ENCODE data around the gene RANBP10. TPM values are rescaled to one million over a fixed set of nuclear protein-coding genes. Genes with fewer than 3 reads are reported as not detected.
"Not testable (repeated sequence)": the region's sequence is repeated elsewhere in the genome, so short reads cannot be mapped to it uniquely, and the experiment has no call there.

Gene RANBP10
- total RNA-seq, 2 experiments from 2014 or later = 15.6 to 18.0 TPM

DNA sequence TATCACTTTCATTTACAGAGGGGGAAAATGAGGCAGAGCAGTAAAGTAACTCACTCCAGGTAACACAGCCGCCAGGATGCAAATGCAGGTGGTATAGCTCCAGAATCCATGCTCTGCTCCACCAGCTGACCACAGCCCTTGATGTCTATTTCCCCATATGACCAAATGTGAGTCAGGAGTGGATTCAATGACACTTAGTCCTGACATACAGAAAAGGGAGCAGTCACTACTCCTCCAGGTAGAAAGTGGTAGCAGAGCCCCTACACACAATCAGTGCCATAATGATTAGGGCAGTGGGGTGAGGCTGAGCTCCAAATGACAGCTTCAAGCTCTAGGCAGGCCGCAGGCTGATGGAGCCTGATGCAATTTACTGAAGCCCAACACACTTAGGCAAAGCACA is 44.0 kb downstream of the RANBP10 start:
- ChIA-PET POLR2A (interaction anchor here (0.9 kb wide), 1 partner anchor 44 kb away, joined by 4 read pairs; the partner anchor contains the start of genes RANBP10 and TSNAXIP1), CTCF (interaction anchor here (1.4 to 3.0 kb wide), 2 partner anchors 44 to 54 kb away, joined by 3 to 12 read pairs; partner anchors contain the start of gene GFOD2)
- Mint-ChIP-seq H3K4me1 (peaks cover 12% of the 10 kb centered on the region), H3K27ac (no peak overlapping the region), H3K27me3 (no peaks in the 10 kb centered on the region), H3K4me3 (no peak overlapping the region), H3K36me3 (ENCODE audit: low read depth) (peaks cover 4% of the 10 kb centered on the region), H3K9me3 (ENCODE audit: low read depth) (no peaks in the 10 kb centered on the region)
- DNase-seq = no peak
- ATAC-seq = peak; percentile 33
- intact Hi-C loops (cut with DNase I, micrococcal nuclease) = no loop called here

DNA sequence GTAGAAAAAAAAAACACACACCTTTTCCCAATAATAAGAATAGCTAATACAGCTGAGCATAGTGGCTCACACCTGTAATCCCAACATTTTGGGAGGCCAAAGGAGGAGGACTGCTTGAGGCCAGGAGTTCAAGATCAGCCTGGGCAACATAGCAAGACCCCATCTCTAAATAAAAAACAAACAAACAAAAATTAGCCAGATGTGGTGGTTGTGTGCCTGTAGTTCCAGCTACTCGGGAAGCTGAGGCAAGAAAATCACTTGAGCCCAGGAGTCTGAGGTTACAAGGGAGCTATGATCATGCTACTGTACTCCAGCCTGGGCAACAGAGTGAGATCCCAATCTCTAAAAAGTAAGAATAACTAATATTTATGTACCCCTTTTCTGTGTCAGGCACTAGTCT is 44.4 kb downstream of the RANBP10 start:
- no peaks in the 10 kb centered on the region for H3K9me3 Mint-ChIP-seq (ENCODE audit: low read depth)
- ATAC-seq = no peak
- H3K36me3 Mint-ChIP-seq (ENCODE audit: low read depth) = peaks cover 4% of the 10 kb centered on the region
- no peak for DNase-seq
- H3K4me1 Mint-ChIP-seq = peaks cover 12% of the 10 kb centered on the region
- ChIA-PET POLR2A (interaction anchor here (0.9 kb wide), 1 partner anchor 45 kb away, joined by 4 read pairs; the partner anchor contains the start of genes RANBP10 and TSNAXIP1), CTCF (interaction anchor here (1.4 to 3.0 kb wide), 2 partner anchors 43 to 54 kb away, joined by 3 to 12 read pairs; partner anchors contain the start of gene GFOD2)
- no peak overlapping the region for H3K27ac Mint-ChIP-seq
- intact Hi-C loops (cut with DNase I, micrococcal nuclease) = no loop called here
- H3K4me3 Mint-ChIP-seq = no peak overlapping the region
- no peaks in the 10 kb centered on the region for H3K27me3 Mint-ChIP-seq

DNA sequence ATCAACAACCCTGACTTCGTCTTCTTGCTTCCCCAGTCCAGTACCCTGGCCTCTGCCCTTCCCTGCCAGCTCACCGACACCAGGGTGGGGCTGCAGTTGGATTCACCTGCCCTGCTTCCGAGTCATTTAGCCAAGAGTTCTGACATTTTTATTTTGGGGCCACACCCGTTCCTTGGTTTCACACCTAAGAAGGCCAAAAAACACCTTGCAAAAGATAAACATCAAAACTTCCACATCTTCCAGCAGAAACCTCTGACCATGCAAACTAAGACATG is 45.5 kb downstream of the RANBP10 start:
- Mint-ChIP-seq H3K4me3 (no peak overlapping the region), H3K4me1 (peaks cover 12% of the 10 kb centered on the region), H3K27me3 (no peaks in the 10 kb centered on the region), H3K36me3 (ENCODE audit: low read depth) (peaks cover 4% of the 10 kb centered on the region), H3K27ac (no peak overlapping the region), H3K9me3 (ENCODE audit: low read depth) (no peaks in the 10 kb centered on the region)
- intact Hi-C loops (cut with DNase I, micrococcal nuclease) = no loop called here
- ATAC-seq (no peak), DNase-seq (no peak)
- POLR2A ChIA-PET = no interaction called here
- CTCF ChIA-PET = interaction anchor here (0.7 to 3.0 kb wide), 3 partner anchors 40 to 395 kb away, joined by 3 to 12 read pairs (median 3); no protein-coding TSS in a partner anchor

DNA sequence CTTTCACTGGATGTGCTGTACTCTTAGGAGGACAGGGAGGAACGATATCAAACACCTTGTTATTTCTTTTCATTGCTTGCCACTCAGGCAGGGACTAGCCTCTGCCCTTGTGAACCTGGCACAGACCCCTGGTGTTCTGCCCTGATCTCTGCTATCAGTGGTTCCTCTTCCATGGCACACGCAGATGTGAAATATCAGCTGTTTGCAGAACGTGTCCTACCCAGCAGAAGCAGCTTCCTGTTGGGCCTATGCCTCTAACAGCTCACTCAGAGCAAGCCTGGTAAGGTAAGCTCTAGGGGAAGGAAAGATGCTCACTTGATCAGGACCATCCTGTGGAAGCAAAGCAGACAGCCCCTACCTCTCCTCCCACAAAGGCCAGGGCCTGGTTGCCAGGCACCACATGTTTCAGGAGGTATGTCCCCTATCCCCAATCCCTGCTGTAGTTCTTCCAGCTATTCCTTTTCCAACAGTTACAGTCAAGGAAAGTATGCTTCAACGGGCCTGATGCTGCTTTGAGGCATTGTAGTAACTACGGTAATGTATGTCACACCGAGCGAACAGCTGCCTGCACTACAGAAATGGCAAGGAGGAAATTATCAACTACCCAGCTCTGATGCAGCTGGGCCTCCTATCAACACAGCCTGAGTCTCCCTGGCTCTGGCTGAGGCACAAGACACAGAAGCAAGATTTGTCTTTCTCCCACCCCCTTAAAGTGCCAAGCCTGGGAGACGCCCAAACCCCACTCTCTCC is 46.0 kb downstream of the RANBP10 start:
- peaks cover 4% of the 10 kb centered on the region for H3K36me3 Mint-ChIP-seq (ENCODE audit: low read depth)
- no peaks in the 10 kb centered on the region for H3K9me3 Mint-ChIP-seq (ENCODE audit: low read depth)
- CTCF ChIA-PET = interaction anchor here (0.7 to 3.0 kb wide), 4 partner anchors 41 to 865 kb away, joined by 3 to 12 read pairs (median 3); no protein-coding TSS in a partner anchor
- H3K27ac Mint-ChIP-seq = peak overlapping the region; percentile 51
- H3K4me1 Mint-ChIP-seq = peaks cover 12% of the 10 kb centered on the region
- ATAC-seq (peak; percentile 12), DNase-seq (no peak)
- no peak overlapping the region for H3K4me3 Mint-ChIP-seq
- POLR2A ChIA-PET = interaction anchor here (0.5 to 0.7 kb wide), 2 partner anchors 132 to 621 kb away, joined by 3 to 4 read pairs; no protein-coding TSS in a partner anchor
- intact Hi-C loops (cut with DNase I, micrococcal nuclease) = no loop called here
- no peaks in the 10 kb centered on the region for H3K27me3 Mint-ChIP-seq

DNA sequence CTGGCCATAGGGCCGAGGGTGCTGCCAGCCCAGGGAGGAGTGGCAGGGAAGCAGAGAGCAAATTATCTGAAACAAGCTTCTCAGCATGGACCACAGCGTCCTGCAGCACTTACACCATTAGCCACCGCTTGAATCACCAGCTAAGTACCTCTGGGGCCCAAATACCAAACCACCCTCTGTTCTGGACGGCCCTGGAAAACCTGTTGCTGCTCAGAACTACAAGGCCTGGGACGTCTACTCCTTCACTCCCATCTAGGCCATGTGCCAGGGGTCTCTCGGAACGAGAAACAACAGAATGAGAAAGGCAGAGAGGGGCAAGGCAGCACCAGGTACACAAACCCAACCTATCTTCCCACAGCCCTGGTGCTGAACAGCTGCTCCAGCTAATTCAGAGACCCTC is 47.4 kb downstream of the RANBP10 start:
- ChIA-PET CTCF (interaction anchor here (0.6 kb wide), 1 partner anchor 62 kb away, joined by 3 read pairs; no protein-coding TSS in a partner anchor), POLR2A (no interaction called here)
- Mint-ChIP-seq H3K9me3 (ENCODE audit: low read depth) (no peaks in the 10 kb centered on the region), H3K27me3 (no peaks in the 10 kb centered on the region), H3K27ac (no peak overlapping the region), H3K36me3 (ENCODE audit: low read depth) (peaks cover 4% of the 10 kb centered on the region), H3K4me1 (peaks cover 12% of the 10 kb centered on the region), H3K4me3 (no peak overlapping the region)
- DNase-seq (no peak), ATAC-seq (no peak)
- intact Hi-C loops (cut with DNase I, micrococcal nuclease) = no loop called here

DNA sequence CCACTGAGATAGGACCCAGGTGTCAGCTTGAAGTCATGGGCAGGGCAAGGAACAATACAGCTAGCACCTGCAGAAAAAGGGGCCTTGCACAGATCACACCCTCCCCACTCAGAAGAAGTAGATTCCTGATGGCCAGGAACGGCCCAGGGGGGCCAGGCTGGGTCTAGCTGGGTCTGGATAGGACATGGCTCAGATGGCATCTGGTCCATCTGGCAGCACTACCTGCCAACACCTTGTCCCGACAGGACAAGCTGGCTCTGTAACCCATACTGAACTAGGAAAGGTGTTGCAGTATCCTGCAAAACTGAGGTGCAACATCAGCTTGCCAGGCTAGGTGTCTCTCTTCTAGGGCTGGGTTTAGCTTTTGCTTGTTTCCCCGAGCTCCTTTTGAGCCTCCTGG is 48.4 kb downstream of the RANBP10 start:
- peaks cover 4% of the 10 kb centered on the region for H3K36me3 Mint-ChIP-seq (ENCODE audit: low read depth)
- peaks cover 12% of the 10 kb centered on the region for H3K4me1 Mint-ChIP-seq
- ATAC-seq = no peak
- intact Hi-C loops (cut with DNase I, micrococcal nuclease) = no loop called here
- no peaks in the 10 kb centered on the region for H3K27me3 Mint-ChIP-seq
- H3K27ac Mint-ChIP-seq = no peak overlapping the region
- ChIA-PET CTCF (interaction anchor here (0.7 kb wide), 1 partner anchor 300 kb away, joined by 4 read pairs; no protein-coding TSS in a partner anchor), POLR2A (interaction anchor here (0.5 kb wide), 1 partner anchor 13 kb away, joined by 9 read pairs; no protein-coding TSS in a partner anchor)
- no peak for DNase-seq
- H3K9me3 Mint-ChIP-seq (ENCODE audit: low read depth) = no peaks in the 10 kb centered on the region
- no peak overlapping the region for H3K4me3 Mint-ChIP-seq

DNA sequence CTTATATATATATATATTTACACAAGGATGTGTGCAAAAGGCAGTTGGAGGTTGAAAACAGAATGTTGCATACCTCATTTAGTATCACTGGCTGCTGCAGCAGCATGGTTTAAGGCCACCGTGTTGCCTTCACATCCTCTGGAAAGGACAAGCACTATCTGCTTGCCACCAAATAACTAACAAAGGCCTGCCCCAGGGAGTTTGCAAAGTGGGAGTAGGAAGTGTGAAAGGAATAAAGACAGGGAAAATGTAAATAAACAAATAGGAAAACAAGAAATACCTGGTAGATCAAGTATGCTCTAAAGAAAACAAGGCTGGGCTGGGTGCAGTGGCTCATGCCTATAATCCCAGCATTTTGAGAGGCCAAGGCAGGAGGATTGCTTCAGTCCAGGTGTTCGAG is 53.7 kb downstream of the RANBP10 start:
- Mint-ChIP-seq H3K4me1 (no peaks in the 10 kb centered on the region), H3K27me3 (no peaks in the 10 kb centered on the region), H3K9me3 (ENCODE audit: low read depth) (no peaks in the 10 kb centered on the region), H3K4me3 (no peak overlapping the region), H3K27ac (no peak overlapping the region), H3K36me3 (ENCODE audit: low read depth) (no peaks in the 10 kb centered on the region)
- DNase-seq = no peak
- no peak for ATAC-seq
- intact Hi-C loops (cut with DNase I, micrococcal nuclease) = no loop called here
- ChIA-PET POLR2A (no interaction called here), CTCF (no interaction called here)

DNA sequence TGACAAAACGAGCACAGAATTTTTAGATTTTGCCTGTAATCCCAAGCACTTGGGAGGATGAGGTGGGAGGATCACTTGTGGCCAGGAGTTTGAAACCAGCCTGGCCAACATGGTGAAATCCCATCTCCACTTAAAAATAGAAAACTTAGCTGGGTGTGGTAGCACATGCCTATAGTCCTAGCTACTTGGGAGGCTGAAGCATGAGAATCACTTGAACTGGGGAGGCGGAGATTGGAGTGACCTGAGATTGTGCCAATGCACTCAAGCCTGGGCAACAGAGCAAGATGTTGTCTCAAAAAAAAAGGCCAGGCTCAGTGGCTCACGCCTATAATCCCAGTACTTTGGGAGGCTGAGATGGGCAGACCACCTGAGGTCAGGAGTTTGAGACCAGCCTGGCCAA is 55.0 kb downstream of the RANBP10 start:
- POLR2A ChIA-PET; H3K9me3 Mint-ChIP-seq (ENCODE audit: low read depth); H3K4me3 Mint-ChIP-seq; H3K27ac Mint-ChIP-seq; ATAC-seq; DNase-seq; H3K36me3 Mint-ChIP-seq (ENCODE audit: low read depth); intact Hi-C loops (cut with DNase I, micrococcal nuclease); H3K27me3 Mint-ChIP-seq; H3K4me1 Mint-ChIP-seq: not testable (repeated sequence)
- CTCF ChIA-PET = interaction anchor here (0.7 to 1.0 kb wide), 2 partner anchors 15 to 59 kb away, joined by 3 read pairs; no protein-coding TSS in a partner anchor

DNA sequence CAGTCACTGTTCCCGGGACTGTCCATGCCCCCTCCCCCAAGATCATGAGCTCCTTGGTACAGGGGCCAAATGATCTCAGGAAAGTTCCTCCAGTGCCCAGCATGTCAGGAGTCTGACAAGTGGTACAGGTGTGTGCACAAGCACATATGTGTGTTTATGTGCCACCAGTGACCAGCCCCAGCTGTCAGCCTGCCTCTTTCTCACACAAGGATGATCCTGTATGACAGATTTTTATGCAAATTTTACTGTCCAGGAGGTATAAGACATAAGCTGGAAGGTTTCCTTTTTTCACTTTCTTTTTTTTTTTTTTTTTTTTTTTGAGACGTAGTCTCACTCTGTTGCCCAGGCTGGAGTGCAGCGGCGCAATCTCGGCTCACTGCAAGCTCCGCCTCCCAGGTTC is 55.9 kb downstream of the RANBP10 start:
- ATAC-seq = no peak
- ChIA-PET POLR2A (no interaction called here), CTCF (interaction anchor here (0.9 to 1.0 kb wide), 2 partner anchors 15 to 42 kb away, joined by 3 read pairs; no protein-coding TSS in a partner anchor)
- Mint-ChIP-seq H3K4me1 (no peaks in the 10 kb centered on the region), H3K9me3 (ENCODE audit: low read depth) (no peaks in the 10 kb centered on the region), H3K4me3 (no peak overlapping the region), H3K27me3 (no peaks in the 10 kb centered on the region), H3K36me3 (ENCODE audit: low read depth) (no peaks in the 10 kb centered on the region), H3K27ac (no peak overlapping the region)
- intact Hi-C loops (cut with DNase I, micrococcal nuclease) = no loop called here
- no peak for DNase-seq

DNA sequence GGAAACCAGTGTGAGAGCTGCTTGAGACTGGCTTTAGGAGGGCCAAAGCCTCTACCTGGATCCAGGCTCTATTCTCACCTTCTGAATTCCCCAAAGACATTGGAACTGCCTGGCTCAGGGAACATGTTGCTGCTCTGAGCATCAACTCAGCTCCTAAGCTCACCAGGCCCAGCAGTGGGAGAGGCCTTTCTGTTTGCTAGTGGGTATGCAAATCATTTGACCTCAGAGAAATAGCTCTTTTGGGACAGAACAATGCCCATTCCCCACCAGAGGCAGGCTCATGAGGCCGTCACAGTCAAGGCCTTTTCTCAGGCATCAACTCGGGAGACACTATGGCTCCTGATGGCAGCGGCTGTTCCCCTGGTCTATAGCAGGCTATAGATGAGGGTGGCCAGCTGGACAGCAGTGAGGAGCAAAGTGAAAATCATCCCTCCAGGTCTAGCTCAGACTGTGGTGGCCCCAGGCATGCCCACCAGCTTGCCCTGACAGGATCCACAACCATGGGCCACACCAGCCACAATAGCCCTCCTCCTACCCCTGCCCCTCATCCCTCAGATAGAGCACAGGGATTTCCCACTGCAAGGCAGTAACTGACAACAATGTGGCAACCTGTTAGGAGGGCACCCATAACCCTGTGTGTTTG is 56.8 kb downstream of the RANBP10 start:
- Mint-ChIP-seq H3K36me3 (ENCODE audit: low read depth) (peaks cover under 1% of the 10 kb centered on the region), H3K27me3 (no peaks in the 10 kb centered on the region), H3K9me3 (ENCODE audit: low read depth) (no peaks in the 10 kb centered on the region), H3K27ac (no peak overlapping the region), H3K4me1 (no peaks in the 10 kb centered on the region), H3K4me3 (no peak overlapping the region)
- ATAC-seq (no peak), DNase-seq (no peak)
- ChIA-PET CTCF (interaction anchor here (0.7 kb wide), 1 partner anchor 152 kb away, joined by 3 read pairs; no protein-coding TSS in a partner anchor), POLR2A (no interaction called here)
- intact Hi-C loops (cut with DNase I, micrococcal nuclease) = no loop called here

DNA sequence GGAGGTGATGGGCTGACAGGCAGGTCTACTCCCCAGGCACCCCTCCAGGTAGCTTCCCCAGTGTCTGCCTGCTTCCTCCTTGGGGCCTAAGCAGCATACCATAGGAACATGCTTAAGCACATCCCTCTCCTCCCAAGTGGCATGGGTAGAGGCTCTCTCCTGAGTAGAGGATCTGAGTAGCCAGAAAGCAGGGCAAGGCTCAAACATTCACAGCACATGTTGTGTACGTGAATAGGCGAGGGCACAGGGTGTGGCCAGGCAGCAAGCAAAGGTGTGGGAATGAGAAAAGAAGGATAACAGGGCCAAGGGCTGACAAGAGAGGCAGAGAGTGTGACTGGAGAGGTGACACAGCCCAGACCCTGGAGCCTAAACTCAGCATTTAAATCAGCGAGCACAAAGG is 57.5 kb downstream of the RANBP10 start:
- ATAC-seq (no peak), DNase-seq (no peak)
- Mint-ChIP-seq H3K4me3 (no peak overlapping the region), H3K36me3 (ENCODE audit: low read depth) (peaks cover 3% of the 10 kb centered on the region), H3K27me3 (no peaks in the 10 kb centered on the region), H3K4me1 (no peaks in the 10 kb centered on the region), H3K9me3 (ENCODE audit: low read depth) (no peaks in the 10 kb centered on the region), H3K27ac (no peak overlapping the region)
- intact Hi-C loops (cut with DNase I, micrococcal nuclease) = no loop called here
- POLR2A ChIA-PET = no interaction called here
- CTCF ChIA-PET = interaction anchor here (0.5 to 0.6 kb wide), 2 partner anchors 117 to 261 kb away, joined by 3 read pairs; no protein-coding TSS in a partner anchor

All from activated CD4-positive, alpha-beta T cell treated with anti-CD3 and anti-CD28 coated beads for 36 hours (primary cell).